Measurements from ENCODE around the gene CGN. TPM values are rescaled to one million over a fixed set of nuclear protein-coding genes. Genes with fewer than 3 reads are reported as not detected.

The CGN gene
- polyA plus RNA-seq, 1 donor = 55.6 TPM

Other genes starting within 250 kb of the CGN start
- gene ZNF687, start 229.1 kb upstream of the CGN start, polyA plus RNA-seq (ENCODE audit: insufficient read length) = 21.2 TPM
- gene PI4KB, start 184.0 kb upstream of the CGN start, polyA plus RNA-seq (ENCODE audit: insufficient read length) = 73.8 TPM
- 44.8 TPM for gene RFX5, start 164.1 kb upstream of the CGN start, polyA plus RNA-seq (ENCODE audit: insufficient read length)
- 50.4 TPM for gene SELENBP1, start 138.7 kb upstream of the CGN start, polyA plus RNA-seq (ENCODE audit: insufficient read length)
- gene PSMB4, start 111.8 kb upstream of the CGN start, polyA plus RNA-seq (ENCODE audit: insufficient read length) = 237 TPM
- gene POGZ, start 51.9 kb upstream of the CGN start, polyA plus RNA-seq (ENCODE audit: insufficient read length) = 162 TPM
- gene TUFT1, start 28.9 kb downstream of the CGN start, polyA plus RNA-seq (ENCODE audit: insufficient read length) = 10.5 TPM
- 29.5 TPM for gene SNX27, start 100.7 kb downstream of the CGN start, polyA plus RNA-seq (ENCODE audit: insufficient read length)
- gene CELF3, start 205.4 kb downstream of the CGN start, polyA plus RNA-seq (ENCODE audit: insufficient read length) = 0.33 TPM
- 0.43 TPM for gene RIIAD1, start 210.1 kb downstream of the CGN start, polyA plus RNA-seq (ENCODE audit: insufficient read length)